ENCODE results near the gene ACTR1A.
"Not testable (repeated sequence)": the region's sequence is repeated elsewhere in the genome, so short reads cannot be mapped to it uniquely, and the experiment has no call there.

Gene ACTR1A

GRCh38 chr10:102502337-102503151 lies at the start of gene ACTR1A:
Gene ACTR1A, minus strand, starts transcription at chr10:102502712. Its CDS starts 65 bp downstream, at chr10:102502647.
- DNase-seq = peak; percentile 84 to 90 (median 88)

DNA sequence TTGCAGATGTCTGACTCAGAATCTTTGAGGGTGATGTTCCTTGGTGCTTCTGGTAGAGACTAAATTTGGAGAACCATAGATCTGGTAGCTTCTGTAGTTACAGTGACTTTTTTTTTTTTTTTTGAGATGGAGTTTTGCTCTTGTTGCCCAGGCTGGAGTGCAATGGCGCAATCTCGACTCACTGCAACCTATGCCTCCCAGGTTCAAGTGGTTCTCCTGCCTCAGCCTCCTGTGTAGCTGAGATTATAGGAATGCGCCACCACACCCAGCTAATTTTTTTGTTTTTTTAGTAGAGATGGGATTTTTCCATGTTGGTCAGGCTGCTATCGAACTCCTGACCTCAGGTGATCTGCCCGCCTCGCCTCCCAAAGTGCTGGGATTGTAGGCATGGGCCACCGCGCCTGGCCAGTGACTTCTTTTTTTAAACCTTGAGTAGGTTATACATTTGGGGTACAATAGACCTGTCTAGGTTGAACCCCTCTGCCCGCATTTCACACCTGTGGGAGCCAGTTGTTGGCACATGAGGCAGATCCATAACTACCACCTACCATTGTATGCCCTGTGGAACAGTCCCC lies 48.2 kb upstream of the ACTR1A start:
- DNase-seq = no peak

- no peak for DNase-seq
These were observed 47.0 kb upstream of the ACTR1A start for GRCh38 chr10:102549549-102549948.

DNA sequence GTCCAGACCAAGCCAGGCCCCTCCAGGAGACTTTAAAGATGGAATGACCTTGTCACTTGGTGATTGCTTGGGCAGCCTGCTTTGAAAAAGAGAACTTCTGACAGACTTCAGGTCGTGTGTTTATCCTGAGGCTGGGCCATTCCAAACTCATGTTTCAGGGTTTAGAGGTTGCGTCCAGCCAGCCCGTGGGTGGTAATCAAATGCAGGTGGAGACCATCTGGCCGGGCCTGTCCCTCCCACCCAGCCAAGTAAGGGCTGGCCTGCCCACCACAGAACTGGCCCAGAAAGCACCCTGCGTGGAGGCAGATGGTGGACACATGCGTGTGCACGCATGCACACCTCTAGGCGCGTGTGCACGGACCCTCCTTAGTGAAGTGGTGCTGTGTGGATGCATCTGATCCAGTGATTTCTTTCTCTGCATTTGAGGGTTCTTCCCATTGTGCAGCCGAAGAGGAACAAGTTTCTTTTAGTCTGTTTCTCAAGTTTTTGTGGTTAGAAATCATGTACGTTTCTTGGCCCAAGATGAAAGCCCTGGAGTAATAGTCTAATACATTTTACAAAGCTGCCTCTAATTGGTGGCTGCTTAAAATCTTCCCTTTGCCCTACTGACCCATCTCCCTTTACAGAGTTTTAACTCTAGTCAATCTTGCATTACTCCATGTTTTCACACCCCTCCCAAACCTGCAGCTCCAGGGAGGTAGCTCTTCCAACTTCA lies 44.3 kb upstream of the ACTR1A start:
- no peak for DNase-seq

GRCh38 chr10:102545997-102546396 lies 43.5 kb upstream of the ACTR1A start:
- no peak for DNase-seq

DNA sequence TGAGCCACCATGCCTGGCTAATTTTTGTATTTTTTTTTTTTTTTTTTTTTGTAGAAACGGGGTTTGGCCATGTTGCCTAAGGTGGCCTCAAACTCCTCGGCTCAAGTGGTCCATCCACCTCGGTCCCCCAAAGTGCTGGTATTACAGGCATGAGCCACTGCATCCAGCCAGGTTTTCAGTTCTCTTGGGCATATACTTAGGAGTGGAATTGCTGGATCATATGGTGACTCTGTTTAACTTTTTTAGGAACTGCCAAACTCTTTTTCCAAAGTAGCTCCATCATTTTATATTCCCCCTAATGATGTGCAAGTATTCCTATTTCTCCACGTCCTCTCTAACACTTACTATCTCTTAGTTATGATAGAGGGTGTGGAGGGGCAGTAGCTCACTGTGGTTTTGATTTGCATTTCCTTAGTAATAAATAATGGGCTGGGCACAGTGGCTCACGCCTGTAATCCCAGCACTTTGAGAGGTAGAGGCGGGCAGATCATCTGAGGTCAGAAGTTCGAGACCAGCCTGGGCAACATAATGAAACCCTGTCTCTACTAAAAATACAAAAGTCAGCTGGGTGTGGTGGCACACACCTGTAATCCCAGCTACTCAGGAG lies 42.9 kb upstream of the ACTR1A start:
- DNase-seq = no peak

DNA sequence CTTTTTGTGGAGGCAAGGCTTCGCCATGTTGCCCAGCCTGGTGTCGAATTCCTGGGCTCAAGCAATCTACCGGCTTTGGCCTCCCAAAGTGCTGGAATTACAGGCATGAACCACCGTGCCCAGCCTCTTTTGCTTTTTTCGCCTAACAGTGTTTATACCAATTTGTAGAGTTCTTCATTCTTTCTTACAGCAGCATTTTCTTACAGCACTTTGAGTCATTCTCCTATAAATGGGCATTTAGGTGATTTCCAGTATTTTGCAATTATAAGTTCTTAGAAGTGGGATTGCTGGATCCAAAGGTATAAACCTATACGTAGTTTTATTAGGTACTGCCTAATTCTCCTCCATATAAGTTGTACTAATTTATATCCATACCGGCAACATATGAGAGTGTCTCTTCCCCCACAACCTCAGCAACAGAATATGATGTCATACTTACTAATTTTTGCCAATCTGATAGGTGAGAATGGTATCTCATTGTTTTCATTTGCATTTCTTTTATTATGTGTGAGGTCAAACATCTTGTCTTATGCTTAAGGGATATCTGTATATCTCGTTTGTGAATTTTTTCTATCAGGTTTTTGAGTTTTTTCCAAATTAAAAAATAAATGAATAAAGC lies 40.4 kb upstream of the ACTR1A start:
- DNase-seq = no peak

DNA sequence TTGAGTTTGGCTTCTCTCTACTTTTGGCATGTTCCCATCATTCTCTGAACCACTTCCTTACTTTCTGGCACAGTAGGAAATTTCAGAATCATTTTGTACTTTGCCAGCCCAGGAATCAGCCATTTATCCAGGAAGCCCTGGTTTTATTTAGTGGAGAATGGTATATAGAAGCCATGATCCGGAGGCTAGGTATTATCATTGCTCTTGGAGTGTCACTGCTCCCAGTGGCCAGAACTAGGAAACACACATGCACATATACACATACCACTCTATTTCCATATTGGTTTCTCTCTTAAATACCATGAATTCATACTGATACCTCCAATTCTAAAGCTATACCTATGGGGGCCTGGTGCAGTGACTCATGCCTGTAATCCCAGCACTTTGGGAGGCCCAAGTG lies 37.5 kb upstream of the ACTR1A start:
- no peak for DNase-seq

DNA sequence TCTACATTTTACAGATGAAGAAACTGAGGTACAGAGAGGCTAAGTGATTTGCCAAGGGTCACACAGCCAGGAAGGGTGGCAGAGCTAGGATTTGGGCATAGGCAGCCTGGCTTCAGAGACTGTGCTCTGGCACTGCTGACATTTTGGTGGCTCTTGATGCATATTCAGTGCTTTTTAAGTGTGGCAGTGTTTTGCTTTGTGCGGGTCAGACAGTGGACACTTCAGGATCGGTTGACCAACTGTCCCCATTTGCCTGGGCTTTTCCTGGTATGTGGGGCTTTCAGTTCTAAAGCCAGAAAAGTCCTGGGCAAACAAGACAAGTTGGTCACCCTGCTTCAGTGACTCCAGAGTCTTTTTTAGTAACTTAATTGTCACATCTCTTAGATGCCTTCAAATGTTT lies 36.3 kb upstream of the ACTR1A start:
- no peak for DNase-seq

- no peak for DNase-seq
These were observed 35.4 kb upstream of the ACTR1A start for GRCh38 chr10:102537948-102538347.

DNA sequence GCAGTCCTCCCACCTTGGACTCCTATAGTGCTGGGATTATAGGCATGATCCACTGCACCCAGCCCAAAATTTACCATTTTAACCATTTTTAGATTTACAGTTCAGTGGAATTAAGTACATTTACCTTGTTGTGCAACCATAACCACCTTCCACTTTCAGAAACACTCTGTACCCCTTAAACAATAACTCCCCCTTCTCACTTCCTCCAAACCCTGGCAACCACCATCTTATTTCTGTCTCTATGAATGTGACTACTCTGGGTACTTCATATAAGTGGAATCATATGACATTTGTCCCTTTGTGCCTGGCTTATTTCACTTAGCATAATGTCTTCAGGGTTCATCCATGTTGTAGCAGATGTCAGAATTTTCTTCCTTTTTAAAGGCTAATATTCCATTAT lies 34.9 kb upstream of the ACTR1A start:
- DNase-seq = no peak

GRCh38 chr10:102535481-102536147 lies 33.1 kb upstream of the ACTR1A start:
- no peak for DNase-seq

DNA sequence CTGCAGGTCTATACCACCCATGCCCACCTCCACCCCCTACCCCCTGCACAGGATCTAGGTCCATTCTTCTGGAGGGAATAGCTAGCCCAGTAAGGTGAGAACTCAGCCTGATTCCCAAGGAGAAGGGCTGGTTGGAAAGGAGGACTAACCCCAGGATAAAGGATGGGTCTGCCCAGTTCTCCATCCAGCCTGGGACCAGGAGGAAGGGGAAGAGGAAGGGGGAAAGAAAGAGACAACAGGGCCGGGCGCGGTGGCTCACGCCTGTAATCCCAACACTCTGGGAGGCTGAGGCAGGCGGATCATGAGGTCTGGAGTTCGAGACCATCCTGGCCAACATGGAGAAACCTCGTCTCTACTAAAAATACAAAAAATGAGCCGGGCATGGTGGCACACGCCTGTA lies 32.5 kb upstream of the ACTR1A start:
- DNase-seq = not testable (repeated sequence)

DNA sequence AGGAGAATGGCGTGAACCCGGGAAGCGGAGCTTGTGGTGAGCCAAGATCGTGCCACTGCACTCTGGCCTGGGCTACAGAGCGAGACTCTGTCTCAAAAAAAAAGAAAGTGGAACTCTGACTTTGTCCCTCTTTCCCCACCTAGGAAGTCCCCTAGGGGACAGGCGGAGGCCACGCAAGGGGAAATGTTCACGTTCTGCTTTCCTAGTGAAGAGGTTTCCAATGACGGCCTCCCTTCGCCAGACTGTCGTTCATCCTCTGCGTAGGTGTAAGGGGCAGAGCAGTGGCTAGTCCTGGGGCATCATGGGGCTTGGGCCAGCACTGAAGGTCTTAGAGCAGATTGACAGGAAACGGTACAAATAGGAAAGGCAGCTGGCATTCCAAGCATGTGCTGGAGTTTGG lies 31.8 kb upstream of the ACTR1A start:
- no peak for DNase-seq

- DNase-seq = no peak
These were observed 25.0 kb upstream of the ACTR1A start for GRCh38 chr10:102527546-102527945.

DNA sequence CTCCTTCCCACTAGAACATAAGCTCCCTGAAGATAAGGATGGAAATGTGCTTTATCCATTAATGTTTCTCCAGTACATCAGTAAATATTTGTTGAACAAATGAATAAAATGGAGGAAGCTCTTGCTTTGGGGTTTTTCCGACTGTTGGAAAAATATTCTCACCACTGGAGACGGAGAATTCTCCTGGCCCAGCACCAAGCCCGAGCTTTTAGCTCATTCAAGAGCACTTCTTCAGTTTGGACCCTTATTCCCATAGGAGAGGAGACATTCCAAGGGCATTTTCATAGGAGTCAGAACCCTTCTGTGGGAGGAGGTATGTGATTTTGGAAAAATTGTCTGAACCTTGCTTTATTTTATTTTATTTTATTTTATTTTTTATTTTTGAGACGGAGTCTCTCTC lies 22.2 kb upstream of the ACTR1A start:
- no peak for DNase-seq

DNA sequence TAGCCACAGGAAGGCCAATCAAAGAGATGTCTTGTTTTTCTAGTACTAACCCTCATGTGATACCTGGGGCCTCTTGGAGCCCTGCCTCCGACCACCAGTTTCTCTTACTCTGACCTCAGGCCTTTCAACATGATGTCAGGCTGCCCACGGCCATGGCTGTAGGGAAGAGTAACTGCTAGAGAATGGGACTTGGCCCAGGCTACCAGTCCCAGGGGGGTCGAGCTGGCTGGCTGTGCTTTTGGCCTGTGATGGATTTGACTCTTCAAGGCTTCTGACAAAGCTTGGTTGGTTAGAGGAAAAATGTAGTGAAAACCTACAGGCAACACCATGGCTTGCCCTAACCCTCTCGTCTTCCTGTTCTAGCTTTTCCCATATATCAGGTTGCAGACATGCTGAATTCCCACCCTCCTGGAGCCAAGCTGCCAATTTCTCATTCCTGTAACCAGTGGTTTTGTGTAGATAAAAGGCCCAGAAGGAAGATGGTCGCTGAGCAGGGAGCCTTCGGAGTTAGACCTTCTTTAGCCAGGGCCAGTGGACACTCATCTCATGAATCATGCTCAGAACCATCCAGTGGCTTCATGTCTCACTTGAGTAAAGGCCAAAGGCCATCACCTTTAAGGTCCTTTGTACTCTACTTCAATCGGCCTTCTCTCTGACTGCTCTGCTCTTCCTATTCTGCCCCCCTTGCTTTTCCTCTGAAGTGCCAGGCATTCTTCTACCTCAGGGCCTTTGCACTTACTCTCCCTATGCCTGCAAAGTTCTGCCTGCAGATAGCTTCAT lies 20.9 kb upstream of the ACTR1A start:
- no peak for DNase-seq

DNA sequence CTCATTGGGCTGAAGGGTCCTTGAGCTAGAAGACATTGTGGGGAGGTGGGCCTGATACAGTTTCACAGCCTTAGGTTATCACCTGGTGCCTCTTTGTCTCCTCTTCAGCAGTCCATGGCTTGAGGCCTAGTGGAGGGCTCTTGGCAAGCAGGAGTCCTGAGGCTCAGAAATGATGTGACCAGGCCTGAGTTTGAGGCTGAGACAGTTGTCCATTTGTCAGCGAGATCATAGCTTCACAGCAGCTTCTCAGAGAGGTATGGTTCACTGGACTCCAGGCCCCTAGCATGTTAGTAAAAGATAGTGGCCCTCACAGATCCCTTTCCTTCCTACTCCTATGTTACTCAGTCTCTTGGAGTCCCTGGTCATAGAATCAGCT lies 20.4 kb upstream of the ACTR1A start:
- DNase-seq = no peak

DNA sequence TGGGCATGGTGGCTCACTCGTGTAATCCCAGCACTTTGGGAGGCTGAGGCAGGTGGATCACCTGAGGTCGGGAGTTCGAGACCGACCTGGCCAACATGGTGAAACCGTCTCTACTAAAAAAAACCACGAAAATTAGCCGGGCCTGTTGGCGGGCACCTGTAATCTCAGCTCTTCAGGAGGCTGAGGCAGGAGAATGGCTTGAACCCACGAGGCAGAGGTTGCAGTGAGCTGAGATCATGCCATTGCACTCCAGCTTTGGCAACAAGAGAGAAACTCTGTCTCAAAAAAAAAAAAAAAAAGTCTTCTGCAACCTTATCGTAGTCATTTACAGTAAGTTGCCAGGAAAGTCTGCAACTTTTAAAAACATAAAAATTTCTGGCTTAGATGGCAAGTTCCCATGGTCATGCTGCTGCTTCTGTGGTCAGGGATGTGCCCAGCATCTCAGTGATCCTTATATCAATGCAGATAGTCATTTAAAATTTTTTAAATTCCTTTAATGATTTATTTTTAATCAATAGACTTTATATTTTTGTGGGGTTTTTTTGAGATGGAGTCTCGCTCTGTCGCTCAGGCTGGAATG lies 16.8 kb upstream of the ACTR1A start:
- DNase-seq = no peak

DNA sequence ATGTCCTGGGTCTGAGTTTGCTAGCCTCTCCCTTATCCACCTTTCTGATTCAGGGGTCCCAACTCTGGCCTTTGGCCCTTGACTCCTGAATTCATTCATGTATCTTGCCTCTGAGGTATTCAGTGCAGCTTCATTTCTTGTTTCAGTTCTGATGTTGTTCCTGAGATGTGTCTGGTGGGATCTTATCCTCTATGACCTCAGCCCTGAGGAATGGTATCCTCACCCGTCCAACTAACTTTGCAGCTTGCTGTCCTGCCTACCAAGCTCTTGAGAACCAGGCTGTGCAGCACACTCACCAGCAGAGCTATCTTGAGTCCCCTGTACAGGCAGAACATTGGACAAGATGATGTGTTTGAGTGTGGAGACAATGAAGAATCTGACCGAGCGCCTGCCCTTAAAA lies 15.0 kb upstream of the ACTR1A start:
- DNase-seq = no peak

GRCh38 chr10:102515724-102516123 lies 13.2 kb upstream of the ACTR1A start:
- no peak for DNase-seq
